ENCODE measurements around the gene GPR32. TPM values are rescaled to one million over a fixed set of nuclear protein-coding genes. Genes with fewer than 3 reads are reported as not detected.

The GPR32 gene
- polyA plus RNA-seq, 1 experiment = not detected

DNA sequence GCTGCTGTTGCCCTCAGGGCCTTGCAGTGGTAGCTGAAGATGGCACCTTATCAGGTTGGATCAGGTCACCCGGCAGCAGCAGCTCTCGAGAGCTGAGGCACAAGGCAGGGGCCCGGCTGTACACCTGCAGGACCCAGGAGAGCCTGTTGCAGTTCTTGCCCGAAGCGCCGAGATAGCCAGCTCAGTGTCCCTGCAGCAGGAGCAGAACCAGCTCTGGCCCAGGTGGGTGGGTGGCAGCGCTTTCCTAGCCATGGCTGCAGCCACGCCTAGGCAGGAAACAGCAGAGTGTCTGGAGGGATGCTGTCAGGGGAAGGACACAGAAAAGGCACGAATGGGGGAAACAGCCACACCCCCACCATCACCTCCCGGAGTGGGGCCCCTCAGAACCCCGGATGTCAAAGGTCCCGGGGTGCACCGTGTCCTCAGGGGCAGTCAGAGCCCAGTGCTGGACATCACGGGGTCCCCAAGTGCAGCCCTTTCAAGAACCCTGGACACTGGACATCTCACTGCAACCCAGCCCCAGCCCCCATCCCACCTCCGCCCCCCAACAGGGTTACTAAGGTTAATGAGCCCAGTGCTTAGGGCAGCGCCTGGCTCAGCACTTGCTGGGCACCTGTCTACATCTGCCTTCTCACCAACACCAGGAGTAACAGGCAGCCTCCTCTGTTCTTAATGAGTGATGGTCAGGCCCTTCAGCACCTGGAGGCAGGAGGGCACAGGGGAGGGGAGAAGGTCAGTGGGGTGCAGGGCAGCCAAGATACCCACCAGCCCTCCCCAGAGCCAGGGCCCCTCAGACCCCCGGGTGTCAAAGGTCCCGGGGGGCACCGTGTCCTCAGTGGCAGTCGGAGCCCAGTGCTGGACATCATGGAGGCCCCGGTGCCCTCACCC is 28.6 kb downstream of the GPR32 start:
- H3K4me3 ChIP-seq (ENCODE audit: low read depth, low read length) = no peak overlapping the region
- no peak overlapping the region for H3K27ac ChIP-seq (ENCODE audit: low read depth, low read length)
- POLR2A ChIA-PET = no interaction called here
- no peaks in the 10 kb centered on the region for H3K27me3 ChIP-seq (ENCODE audit: control insufficient read depth, insufficient read depth, low read length)
- TF ChIP-seq, protein P1, sequence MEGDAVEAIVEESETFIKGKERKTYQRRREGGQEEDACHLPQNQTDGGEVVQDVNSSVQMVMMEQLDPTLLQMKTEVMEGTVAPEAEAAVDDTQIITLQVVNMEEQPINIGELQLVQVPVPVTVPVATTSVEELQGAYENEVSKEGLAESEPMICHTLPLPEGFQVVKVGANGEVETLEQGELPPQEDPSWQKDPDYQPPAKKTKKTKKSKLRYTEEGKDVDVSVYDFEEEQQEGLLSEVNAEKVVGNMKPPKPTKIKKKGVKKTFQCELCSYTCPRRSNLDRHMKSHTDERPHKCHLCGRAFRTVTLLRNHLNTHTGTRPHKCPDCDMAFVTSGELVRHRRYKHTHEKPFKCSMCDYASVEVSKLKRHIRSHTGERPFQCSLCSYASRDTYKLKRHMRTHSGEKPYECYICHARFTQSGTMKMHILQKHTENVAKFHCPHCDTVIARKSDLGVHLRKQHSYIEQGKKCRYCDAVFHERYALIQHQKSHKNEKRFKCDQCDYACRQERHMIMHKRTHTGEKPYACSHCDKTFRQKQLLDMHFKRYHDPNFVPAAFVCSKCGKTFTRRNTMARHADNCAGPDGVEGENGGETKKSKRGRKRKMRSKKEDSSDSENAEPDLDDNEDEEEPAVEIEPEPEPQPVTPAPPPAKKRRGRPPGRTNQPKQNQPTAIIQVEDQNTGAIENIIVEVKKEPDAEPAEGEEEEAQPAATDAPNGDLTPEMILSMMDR (IDR thresholded peaks at IDR 0.05; ENCODE audit: low read depth, low read length) = no peak
- DNase-seq (ENCODE audit: low read depth, low spot score) = no peak
- CTCF ChIA-PET = no interaction called here
- no peaks in the 10 kb centered on the region for H3K9me3 ChIP-seq (ENCODE audit: control insufficient read depth, insufficient read depth, low read length)

DNA sequence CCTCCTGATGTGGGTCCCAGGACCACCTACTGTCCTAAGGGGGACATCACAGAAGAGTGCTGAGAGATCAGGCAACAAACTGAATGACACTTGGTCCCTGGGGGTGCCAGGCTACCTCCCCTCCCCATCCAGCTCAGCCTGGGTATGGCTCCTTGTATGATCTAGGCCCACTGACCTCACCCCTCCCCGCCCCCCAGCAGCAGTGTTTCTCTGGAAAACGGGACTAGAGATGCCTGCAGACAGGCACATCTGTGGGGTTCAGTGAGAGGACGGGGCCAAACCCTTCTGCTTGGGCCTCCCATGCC is 29.2 kb downstream of the GPR32 start:
- CTCF ChIA-PET = no interaction called here
- Histone ChIP-seq H3K27me3 (ENCODE audit: control insufficient read depth, insufficient read depth, low read length) (no peaks in the 10 kb centered on the region), H3K9me3 (ENCODE audit: control insufficient read depth, insufficient read depth, low read length) (no peaks in the 10 kb centered on the region; the same call in 1 of the 2 replicates), H3K27ac (ENCODE audit: low read depth, low read length) (no peak overlapping the region), H3K4me3 (ENCODE audit: low read depth, low read length) (no peak overlapping the region)
- no peak for DNase-seq (ENCODE audit: low read depth, low spot score)
- POLR2A ChIA-PET = no interaction called here
- TF ChIP-seq, protein P1 (IDR thresholded peaks at IDR 0.05; ENCODE audit: low read depth, low read length) = no peak

DNA sequence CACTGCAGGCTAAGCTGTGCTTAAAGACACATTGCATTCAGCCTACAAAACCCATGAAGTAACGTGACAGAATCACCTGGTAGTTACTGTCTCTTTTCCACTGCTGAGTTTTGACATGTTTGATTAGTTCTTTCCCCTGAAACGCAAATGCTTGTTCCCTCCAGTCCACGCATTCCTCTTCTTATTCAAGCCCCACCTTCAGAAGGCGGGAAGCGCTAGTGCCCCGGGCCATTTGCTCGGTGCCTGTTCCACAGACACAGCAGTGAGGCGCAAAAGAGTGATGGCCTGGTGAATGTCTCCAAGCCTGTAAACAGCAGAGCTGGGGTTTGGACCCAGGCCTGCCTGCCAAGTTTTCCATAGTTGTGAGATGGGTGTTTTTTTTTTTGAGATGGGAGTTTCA is 30.8 kb downstream of the GPR32 start:
- POLR2A ChIA-PET = interaction anchor here (0.5 to 0.7 kb wide), 2 partner anchors 8 to 335 kb away, joined by 3 to 8 read pairs; no protein-coding TSS in a partner anchor
- no peak overlapping the region for H3K4me3 ChIP-seq (ENCODE audit: low read depth, low read length)
- DNase-seq (ENCODE audit: low read depth, low spot score) = no peak
- H3K9me3 ChIP-seq (ENCODE audit: control insufficient read depth, insufficient read depth, low read length) = no peaks in the 10 kb centered on the region; the same call in 1 of the 2 replicates
- TF ChIP-seq, protein P1 (IDR thresholded peaks at IDR 0.05; ENCODE audit: low read depth, low read length) = no peak
- H3K27me3 ChIP-seq (ENCODE audit: control insufficient read depth, insufficient read depth, low read length) = no peaks in the 10 kb centered on the region
- CTCF ChIA-PET = interaction anchor here (1.1 kb wide), 2 partner anchors 76 to 132 kb away, joined by 4 to 5 read pairs; no protein-coding TSS in a partner anchor
- no peak overlapping the region for H3K27ac ChIP-seq (ENCODE audit: low read depth, low read length)

DNA sequence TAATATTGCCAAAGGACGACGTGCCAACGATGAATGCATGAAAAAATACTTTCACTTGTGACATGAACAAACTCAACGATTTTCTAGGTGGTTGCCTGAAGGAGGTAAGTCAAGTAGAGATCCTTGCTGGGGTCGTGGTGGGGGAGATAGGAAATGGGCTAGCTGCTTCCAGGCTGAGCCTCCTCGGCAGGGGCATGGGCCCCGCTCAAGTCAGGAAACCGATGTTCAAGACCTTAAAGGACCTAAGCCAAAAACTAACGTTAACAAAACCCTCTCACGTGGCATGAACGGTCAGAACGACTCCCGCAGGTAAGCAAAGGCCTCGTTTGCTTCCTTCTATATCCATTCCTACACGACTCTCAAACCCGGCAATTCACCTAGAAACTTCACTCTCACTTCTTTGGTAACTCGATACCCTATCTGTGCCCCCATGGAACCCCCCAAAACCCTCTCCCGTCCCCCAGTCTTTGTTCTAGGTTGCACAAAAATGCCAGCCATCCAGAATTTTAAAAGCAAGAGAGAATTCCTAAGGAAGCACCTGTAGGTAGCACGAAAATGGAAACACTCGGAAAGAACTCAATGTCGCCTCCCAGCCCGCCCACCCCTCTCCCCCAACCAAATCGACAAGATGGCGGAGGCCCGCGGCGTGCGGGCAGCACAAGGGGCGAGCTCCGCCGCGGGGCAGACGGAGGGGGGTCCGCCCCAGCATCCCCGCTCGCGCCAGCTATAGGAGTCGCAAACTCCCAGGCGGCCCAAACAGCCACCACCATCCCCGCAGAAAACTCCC is 33.6 kb downstream of the GPR32 start:
- TF ChIP-seq, protein P1 (IDR thresholded peaks at IDR 0.05; ENCODE audit: low read depth, low read length) = no peak
- Histone ChIP-seq H3K9me3 (ENCODE audit: control insufficient read depth, insufficient read depth, low read length) (no peaks in the 10 kb centered on the region; the same call in 1 of the 2 replicates), H3K27me3 (ENCODE audit: control insufficient read depth, insufficient read depth, low read length) (no peaks in the 10 kb centered on the region), H3K27ac (ENCODE audit: low read depth, low read length) (peak overlapping the region; percentile 100), H3K4me3 (ENCODE audit: low read depth, low read length) (peak overlapping the region; percentile 99)
- ChIA-PET CTCF (interaction anchor here (1.2 to 1.8 kb wide), 3 partner anchors 79 to 120 kb away, joined by 4 to 8 read pairs (median 7); no protein-coding TSS in a partner anchor), POLR2A (interaction anchor here (0.6 to 2.1 kb wide), 5 partner anchors 8 to 301 kb away, joined by 3 to 15 read pairs (median 8); no protein-coding TSS in a partner anchor)
- no peak for DNase-seq (ENCODE audit: low read depth, low spot score)

All from AG04450 (cell line).